HepG2 (cell line): ENCODE data around the gene ARHGAP15. TPM values are rescaled to one million over a fixed set of nuclear protein-coding genes. Genes with fewer than 3 reads are reported as not detected.

Experiments
- ATAC-seq: fragments of 200-7000 bp; cut with Tn5 transposase; 3 replicates; pipeline ENCODE4 v1.9.1; 2020; ENCODE audit warnings: mild to moderate bottlenecking, moderate library complexity
- BruUV-seq: library from RNA; stranded (reverse); fragments of 400-500 nt; replicated peaks from 2 replicates; lab custom pipeline; 2021; lab: Mats Ljungman, UMichigan
- CTCF ChIA-PET: fragments of 300-600 bp; formaldehyde crosslinking; extraction: SDS; loops from one replicate; lab custom pipeline; 2021; ENCODE audit warnings: low total read pairs, inconsistent platforms, low intra/inter-chr PET ratio; lab: Yijun Ruan, JAX
- POLR2A ChIA-PET: fragments of 350-600 bp; sonication (Branson Sonifier 250); formaldehyde crosslinking; loops from one replicate; lab custom pipeline; 2020; ENCODE audit warnings: antibody characterized with exemption, inconsistent platforms; lab: Yijun Ruan, JAX
- DNase-seq: peaks from one replicate; pipeline ENCODE4 v3.0.0-alpha.2; 2015; ENCODE audit warnings: low spot score
- FAIRE-seq: peaks from 3 replicates; lab custom pipeline; 2011; peaks lifted over from hg19 to GRCh38; lab: Jason Lieb, UNC
- H2AFZ ChIP-seq: one replicate; pipeline ENCODE4 v1.6.1; 2011; ENCODE audit warnings: low read length, inconsistent platforms
- H3K27ac ChIP-seq: fragments of 300-600 bp; 3 replicates; pipeline ENCODE4 v1.8.0; 2011; ENCODE audit warnings: mixed run types, mild to moderate bottlenecking, mixed read lengths, low read length, inconsistent platforms; ENCODE audit not compliant: insufficient read depth; ENCODE audit errors: extremely low read length
- H3K27me3 ChIP-seq, 2 experiments: fragments of 200-600 bp in 1 of 2; 2 replicates in 1 of 2; 3 replicates in 1 of 2; pipeline versions ENCODE4 v1.6.0 to v1.8.0; 2011; ENCODE audit warnings: low read length in 2 of 2, mild to moderate bottlenecking in 2 of 2, moderate library complexity in 2 of 2, inconsistent platforms in 1 of 2; ENCODE audit not compliant: insufficient read depth in 2 of 2, control insufficient read depth in 1 of 2
- H3K36me3 ChIP-seq, 2 experiments: fragments of 200-600 bp in 1 of 2; replicated peaks in 1 of 2; 2 replicates in 1 of 2; 3 replicates in 1 of 2; pipeline versions ENCODE4 v1.5.1 to v1.8.0; 2011; ENCODE audit warnings: low read length in 2 of 2, inconsistent platforms in 1 of 2; ENCODE audit not compliant: insufficient read depth in 2 of 2, control insufficient read depth in 1 of 2
- H3K4me1 ChIP-seq: 2 replicates; pipeline ENCODE4 v1.5.1; 2012; ENCODE audit warnings: low read length, inconsistent platforms; ENCODE audit not compliant: insufficient read depth
- H3K4me2 ChIP-seq: 2 replicates; pipeline ENCODE4 v1.6.0; 2011; ENCODE audit warnings: low read depth, low read length, inconsistent platforms
- H3K4me3 ChIP-seq, 3 experiments: fragments of 200-600 bp in 1 of 3; sonication (generic), shearing (Covaris generic) in 1 of 3; replicated peaks in 1 of 3; 2 replicates each; pipeline ENCODE4 v1.5.1; 2011 to 2016; ENCODE audit warnings: low read length in 3 of 3, inconsistent platforms in 2 of 3, low read depth in 2 of 3, mild to moderate bottlenecking in 2 of 3, control low read depth in 1 of 3, mixed read lengths in 1 of 3; ENCODE audit not compliant: insufficient read depth in 1 of 3
- H3K79me2 ChIP-seq: one replicate; pipeline ENCODE4 v1.6.1; 2011; ENCODE audit warnings: low read length, inconsistent platforms; ENCODE audit not compliant: insufficient read depth
- H3K9ac ChIP-seq: 2 replicates; pipeline ENCODE4 v1.6.0; 2011; ENCODE audit warnings: mild to moderate bottlenecking, low read depth, low read length, inconsistent platforms; ENCODE audit not compliant: insufficient read depth
- H3K9me3 ChIP-seq: 2 replicates; pipeline ENCODE4 v1.5.1; 2012; ENCODE audit warnings: mild to moderate bottlenecking, low read length
- H4K20me1 ChIP-seq: 2 replicates; pipeline ENCODE4 v1.6.0; 2011; ENCODE audit warnings: inconsistent platforms, mild to moderate bottlenecking, low read length, moderate library complexity; ENCODE audit not compliant: insufficient read depth
- HHEX ChIP-seq: IDR thresholded peaks from 2 replicates; pipeline ENCODE4 v1.6.1; 2016; ENCODE audit warnings: control low read depth
- MAFF ChIP-seq: IDR thresholded peaks from 2 replicates; pipeline ENCODE4 v1.6.1; 2011; ENCODE audit warnings: low read depth, low read length, improper control_type of control experiment
- RERE ChIP-seq: IDR thresholded peaks from 2 replicates; pipeline ENCODE4 v1.6.1; 2016; ENCODE audit warnings: low read depth, missing genetic modification reagents, missing compliant biosample characterization
- SP5 ChIP-seq: IDR thresholded peaks from 2 replicates; pipeline ENCODE4 v1.6.1; 2016; ENCODE audit warnings: low read depth, borderline replicate concordance
- WGBS: methylation state at CpG from one replicate; pipeline ENCODE4 v1.1.6; 2017; ENCODE audit warnings: low lambda C conversion rate; 5-methylcytosine and 5-hydroxymethylcytosine counted together
- in situ Hi-C: cut with HindIII; loops from 2 replicates; pipeline ENCODE4 v1.10.0; 2017; ENCODE audit warnings: low pct_unique_long_range_greater_than_20kb; ENCODE audit not compliant: extremely low pct_ligation_motif_present
- intact Hi-C: fragments of 100-400 bp; cut with micrococcal nuclease; formaldehyde crosslinking; loops from one replicate; pipeline ENCODE4 v1.10.0; 2022; ENCODE audit not compliant: unreplicated experiment
- polyA plus RNA-seq, 8 experiments: library from polyadenylated mRNA; depleted of rRNA in 3 of 8; stranded (reverse) in 7 of 8; unstranded in 1 of 8; fragments of >200 nt; fragmentation: Illumina TruSeq in 4 of 8; extraction: Trizol in 4 of 8; gene quantifications; 2 replicates each; pipeline versions ENCODE4 v1.2.1 to v1.2.3, GENCODE V29; 2011 to 2016; ENCODE audit warnings: low read depth in 4 of 8, missing spikeins in 1 of 8, mixed read lengths in 1 of 8; ENCODE audit not compliant: insufficient read depth in 1 of 8
- total RNA-seq, 5 experiments: library from RNA; depleted of rRNA; stranded (reverse); fragments of >200 nt; fragmentation: Illumina TruSeq; extraction: Trizol; gene quantifications; 2 replicates each; pipeline ENCODE4 v1.2.3, GENCODE V29; 2016; ENCODE audit warnings: low read depth in 1 of 5

ARHGAP15 gene
- total and polyA plus RNA-seq, 2 of the 13 experiments (the other 11 are each of a cell fraction or from before 2014, with no cell fraction given), result 0.04 TPM; not detected in 1

GRCh38 chr2:143255086-143255485 lies 125.9 kb downstream of the ARHGAP15 start:
- no TSS peak for BruUV-seq
- ChIA-PET CTCF (no interaction called here), POLR2A (no interaction called here)
- in situ Hi-C loops, result loop anchor here (5.0 kb wide), 2 partner anchors 93 to 148 kb away; no protein-coding TSS in a partner anchor
- no peak for FAIRE-seq
- no peak overlapping the region for H3K4me3 ChIP-seq
- no peak overlapping the region for H2AFZ ChIP-seq
- no peaks in the 10 kb centered on the region for H3K9me3 ChIP-seq
- TF ChIP-seq RERE (CRISPR knock-in tag) (no peak), HHEX (no peak), MAFF (no peak), SP5 (no peak)
- ATAC-seq, result no peak
- no peaks in the 10 kb centered on the region; a peak in 1 of 5 replicates for H3K27me3 ChIP-seq
- 7% methylated on average over 3 of the region's 3 CpGs for WGBS
- no peak overlapping the region for H3K9ac ChIP-seq
- DNase-seq, result no peak
- no peak overlapping the region for H3K4me2 ChIP-seq
- no peaks in the 10 kb centered on the region for H4K20me1 ChIP-seq
- no peaks in the 10 kb centered on the region for H3K36me3 ChIP-seq
- H3K4me1 ChIP-seq, result no peaks in the 10 kb centered on the region
- intact Hi-C loops, result no loop called here
- no peak overlapping the region for H3K27ac ChIP-seq
- no peaks in the 10 kb centered on the region for H3K79me2 ChIP-seq
